H54 (cell line): ENCODE data around the gene BCAN.

Experiments used
- DNase-seq: peaks from one replicate; pipeline ENCODE4 v3.0.0; 2011; ENCODE audit warnings: low spot score, mixed read lengths; ENCODE audit not compliant: insufficient read length
- FAIRE-seq: peaks from 3 replicates; lab custom pipeline; 2011; peaks lifted over from hg19 to GRCh38; lab: Jason Lieb, UNC
- POLR2A ChIP-seq: IDR thresholded peaks from 2 replicates; pipeline ENCODE4 v1.6.1; 2011; ENCODE audit warnings: low read depth, mild to moderate bottlenecking, low read length

Gene BCAN

DNA sequence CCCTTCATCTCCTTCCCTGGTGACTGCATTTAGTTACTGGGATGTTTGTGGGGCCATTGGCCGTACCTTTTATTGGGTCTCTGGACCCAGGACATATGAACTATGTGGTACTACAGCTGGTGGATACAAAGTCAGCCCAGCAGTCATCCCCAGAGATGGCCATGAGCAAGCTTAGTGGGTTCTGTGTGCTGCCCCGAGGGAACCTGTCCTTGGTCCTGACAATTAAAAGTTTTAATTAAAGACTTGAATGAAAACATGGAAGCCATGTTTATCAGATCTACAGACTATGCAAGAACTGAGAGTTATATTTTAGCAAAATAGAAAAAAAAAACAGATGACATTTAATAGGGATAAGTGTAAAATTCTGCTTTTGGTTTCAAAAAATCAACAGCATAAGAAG lies 38.1 kb downstream of the BCAN start:
- no peak for DNase-seq
- no peak for FAIRE-seq

DNA sequence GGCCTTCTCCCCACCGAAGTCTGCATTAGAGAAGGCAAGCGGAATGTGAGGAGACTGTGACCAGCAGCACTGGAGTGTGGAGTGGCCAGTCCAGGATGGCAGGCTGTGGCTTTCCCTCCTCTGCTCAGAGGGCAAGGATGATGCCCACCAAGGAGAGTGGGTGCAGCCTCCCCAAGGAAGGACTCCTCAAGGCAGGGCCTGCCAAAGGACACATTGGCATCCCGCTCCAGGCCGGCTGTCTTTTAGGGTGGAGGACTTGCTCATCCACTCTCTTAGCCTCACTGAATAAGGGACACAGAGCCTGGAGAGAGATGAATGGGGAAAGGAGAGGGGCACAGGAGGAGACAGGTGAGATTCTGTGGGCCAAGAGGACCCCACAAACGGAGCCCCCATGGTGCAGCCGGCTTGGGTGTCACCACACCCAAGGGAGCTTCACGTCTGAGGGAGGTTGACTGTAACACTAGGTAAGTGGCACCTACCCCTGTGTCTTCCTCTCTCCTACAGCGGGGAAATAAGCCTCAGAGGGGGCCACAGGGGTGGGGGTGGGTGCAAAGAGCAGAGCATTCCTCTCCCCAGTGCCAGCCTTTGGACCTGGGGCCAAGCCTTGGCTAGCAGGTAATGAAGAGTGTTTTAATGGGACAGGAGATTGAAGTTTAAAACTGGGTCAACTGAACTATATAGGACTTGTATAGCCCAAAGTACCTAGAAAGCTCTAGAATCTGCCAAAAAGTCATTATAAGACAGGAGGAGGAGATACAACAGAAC lies 39.5 kb downstream of the BCAN start:
- DNase-seq (no peak), FAIRE-seq (no peak)
- TF ChIP-seq POLR2A: no peak

More for the DNA sequence above, 38.1 kb downstream of the BCAN start:
- TF ChIP-seq POLR2A: no peak

DNA sequence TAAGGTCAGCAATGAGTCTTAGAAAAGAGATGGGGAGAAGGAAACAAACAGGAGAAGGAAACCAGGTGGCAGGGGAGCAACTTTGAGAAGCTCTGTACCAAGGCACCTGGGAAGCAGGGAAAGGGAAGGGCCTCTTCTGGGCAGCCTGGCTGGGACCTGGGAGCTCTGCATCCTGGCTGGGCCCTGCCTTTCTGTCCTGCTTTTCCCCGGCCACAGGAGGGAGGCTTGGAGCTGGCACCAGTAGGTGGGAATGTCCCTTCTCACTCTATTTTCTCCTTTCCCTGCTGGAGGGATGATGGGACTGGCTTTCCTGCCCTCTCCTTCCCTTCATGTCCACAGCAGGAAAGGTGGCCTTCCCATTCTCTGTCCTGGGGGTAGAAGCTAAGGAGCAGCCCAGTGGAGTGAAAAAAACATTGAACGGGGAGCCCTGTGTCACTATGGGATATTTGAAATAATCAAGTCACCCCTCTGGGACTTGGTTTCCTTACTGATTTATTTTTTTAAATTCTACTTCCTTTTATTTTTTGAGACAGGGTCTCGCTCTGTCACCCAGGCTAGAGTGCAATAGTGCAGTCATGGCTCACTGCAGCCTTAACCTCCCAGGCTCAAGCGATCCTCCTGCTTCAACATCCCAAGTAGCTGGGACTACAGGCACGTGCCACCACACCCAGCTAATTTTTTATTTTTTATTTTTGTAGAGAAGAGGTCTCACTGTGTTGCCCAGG lies 40.4 kb downstream of the BCAN start:
- FAIRE-seq: no peak
- no peak for TF ChIP-seq POLR2A
- DNase-seq: no peak

DNA sequence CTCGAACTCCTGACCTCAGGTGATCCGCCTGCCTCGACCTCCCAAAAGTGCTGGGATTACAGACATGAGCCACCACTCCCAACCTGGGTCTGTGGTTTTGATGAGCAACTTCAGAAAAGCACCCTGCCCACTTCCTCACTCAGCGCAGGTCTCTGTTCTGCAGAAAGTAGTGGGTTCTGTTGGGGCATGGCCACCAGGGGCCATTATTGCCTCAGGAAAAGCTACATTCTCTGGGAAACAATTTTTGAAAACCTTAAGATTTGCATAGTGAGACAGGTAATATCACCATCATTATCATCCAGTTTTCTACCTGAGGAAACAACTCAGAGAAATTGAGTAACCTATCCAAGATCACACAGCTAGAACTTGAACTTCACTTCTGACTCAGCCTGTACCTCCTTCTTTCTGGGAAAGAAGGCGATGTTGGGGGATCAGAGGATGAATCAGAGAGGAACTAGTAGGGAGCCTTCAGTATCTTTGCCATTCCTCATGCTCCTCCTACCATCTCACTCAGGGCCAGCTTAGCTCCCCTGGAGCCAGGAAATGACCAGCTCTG lies 42.4 kb downstream of the BCAN start:
- no peak for TF ChIP-seq POLR2A
- peak; percentile 53 for FAIRE-seq
- peak; percentile 96 for DNase-seq

DNA sequence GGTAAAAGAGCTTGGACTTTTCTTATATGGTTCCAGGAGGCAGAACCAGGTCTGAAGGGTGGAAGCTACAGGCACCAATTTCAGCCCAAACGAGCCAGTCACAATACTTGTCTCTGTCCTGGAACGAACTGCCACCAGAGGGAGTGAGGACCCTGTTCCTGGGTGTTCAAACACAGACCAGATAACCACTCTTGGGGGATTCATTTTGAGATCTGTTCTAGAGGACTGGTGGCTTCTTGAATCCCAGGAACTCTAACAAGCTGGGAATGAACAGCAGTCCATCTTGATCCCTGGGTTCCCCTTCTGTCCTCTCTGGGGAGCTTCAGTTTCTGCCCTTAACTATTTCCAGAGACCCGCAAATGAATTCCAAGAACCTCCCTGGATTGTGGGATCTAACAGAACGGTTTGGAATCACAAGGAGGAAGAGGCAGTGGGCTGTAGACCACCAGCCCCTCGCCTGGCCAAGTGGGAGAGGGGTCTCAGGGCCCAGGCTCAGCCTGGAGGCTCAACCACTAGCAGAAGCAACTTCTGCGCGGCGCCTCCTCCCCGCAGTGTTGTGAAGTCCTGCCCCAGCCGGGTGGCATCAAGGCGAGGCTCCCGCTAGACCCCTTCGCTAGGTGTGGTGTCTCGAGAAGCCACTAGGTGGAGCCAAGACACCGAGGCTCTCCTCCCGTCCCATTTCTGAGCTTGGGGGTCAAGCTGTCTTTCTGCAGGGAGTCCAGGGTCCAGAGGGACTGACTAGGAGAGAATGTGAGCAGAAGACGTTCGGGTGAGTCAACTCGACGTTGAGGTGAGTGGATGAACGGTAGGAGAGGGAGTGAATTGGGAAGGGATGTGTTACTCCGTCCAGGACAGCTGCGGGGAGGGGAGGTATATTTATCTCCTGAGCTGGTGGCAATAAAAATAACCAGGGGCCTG lies 47.4 kb downstream of the BCAN start:
- DNase-seq: peak; percentile 75
- TF ChIP-seq POLR2A: no peak
- no peak for FAIRE-seq

DNA sequence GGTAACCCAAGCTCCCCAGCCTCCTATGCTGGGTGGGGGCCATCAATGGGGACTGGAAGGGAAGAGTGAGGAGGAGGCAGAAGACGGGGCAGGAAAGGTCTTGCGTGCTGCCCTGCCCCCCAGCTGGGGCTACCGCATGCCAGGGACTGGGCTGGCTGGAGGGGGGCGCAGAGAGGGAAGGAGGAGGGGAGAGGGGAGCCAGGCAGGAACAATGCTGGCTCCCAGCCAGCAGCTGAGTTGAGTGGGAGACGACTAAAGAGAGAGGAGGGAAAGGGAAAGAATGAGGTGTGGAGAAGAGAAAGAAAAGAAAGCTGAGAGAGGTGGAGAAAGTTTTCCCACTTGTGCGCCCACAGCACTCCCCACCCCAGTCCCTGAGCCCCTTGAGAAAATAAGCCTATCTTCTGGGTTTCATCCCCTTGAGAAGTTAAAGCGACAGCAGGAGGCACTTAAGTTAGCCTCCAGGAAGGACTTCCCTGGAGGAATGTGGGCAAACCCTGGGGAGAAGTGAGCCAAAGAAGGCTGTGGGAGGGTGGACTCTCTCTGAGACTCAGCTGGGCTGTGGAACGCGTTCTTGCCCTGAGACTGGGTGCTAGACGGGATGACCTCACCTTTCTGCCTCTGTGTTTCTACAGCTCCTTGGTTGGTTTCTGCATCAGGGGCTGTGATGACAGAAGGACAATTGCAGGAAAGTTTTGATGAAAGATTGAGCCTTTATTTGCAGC lies 48.2 kb downstream of the BCAN start:
- no peak for TF ChIP-seq POLR2A
- FAIRE-seq (no peak), DNase-seq (no peak)

DNA sequence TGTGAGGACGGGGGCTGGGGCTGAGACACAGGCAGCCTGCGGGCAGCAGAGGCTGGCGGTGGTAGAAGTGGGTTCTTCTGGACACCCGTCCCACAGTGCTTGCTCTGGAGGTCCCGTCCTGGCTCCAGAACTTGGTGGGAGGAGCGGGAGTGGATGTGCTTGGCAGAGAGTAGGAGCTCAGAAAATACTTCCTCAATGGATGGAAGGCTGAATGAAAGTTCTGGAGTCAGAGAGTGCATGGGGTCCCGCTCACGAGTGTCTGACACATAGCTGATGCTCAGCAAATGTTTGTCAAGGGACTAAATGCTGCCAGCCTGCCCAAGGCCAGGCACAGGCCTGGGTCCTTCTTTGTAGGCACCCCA lies 48.7 kb downstream of the BCAN start:
- DNase-seq (no peak), FAIRE-seq (no peak)
- TF ChIP-seq POLR2A: no peak

DNA sequence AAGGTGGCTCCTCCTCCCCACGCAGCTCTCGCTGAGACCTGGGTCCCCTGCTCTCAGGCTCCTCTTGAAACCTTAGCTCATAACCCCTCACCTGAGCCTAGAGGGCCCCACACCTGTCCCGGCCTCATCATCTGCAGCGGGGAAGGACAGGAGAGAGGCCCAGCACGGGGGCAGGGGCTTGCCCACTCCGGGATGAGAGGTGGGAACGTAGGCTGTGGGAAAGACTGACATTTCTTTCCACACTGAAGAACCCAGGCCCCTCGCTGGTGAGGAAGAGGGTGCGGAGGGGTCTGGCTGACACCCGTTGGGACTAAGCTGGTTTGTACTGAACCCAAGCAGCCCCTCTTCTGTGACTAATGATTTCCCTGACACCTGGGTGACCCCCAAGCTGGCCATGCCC lies 49.3 kb downstream of the BCAN start:
- TF ChIP-seq POLR2A: no peak
- FAIRE-seq: no peak
- DNase-seq: no peak

DNA sequence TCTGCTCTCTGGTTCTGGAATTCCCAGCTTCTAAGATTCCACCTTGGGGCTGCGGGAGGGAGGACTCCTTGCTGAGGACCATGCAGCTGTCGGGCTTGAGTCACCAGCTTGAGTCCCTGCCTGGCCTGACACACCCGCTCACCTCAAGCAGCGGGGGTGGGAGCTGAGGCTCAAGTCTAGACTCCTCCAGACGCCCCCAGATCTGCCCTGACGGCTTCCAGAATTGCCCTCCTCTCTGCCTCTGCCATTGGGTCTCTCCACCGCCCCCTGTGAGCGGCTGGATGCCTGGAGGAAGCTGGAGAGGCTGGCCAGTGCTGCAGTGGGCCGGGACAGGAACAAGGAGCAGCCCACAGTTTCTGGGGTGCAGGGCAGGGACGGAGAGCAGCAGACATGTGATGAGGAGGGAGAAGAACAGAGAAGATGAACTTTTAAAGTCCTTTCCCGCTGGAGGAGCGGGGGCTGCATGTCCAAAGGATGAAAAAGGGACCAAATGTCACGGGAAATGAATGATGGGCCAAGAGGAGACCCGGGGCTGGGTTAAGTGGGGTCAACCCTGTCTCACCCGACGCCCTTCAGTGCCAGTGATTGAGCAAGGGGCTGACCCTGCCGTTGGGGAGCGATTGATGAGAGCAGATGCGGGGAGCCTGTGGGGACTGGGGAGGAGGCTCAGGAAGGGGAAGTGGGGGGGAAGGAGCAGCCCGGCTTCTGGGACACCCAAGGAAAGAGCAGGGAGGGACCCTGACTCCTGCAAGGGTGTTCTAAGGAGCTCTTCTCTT lies 49.9 kb downstream of the BCAN start:
- FAIRE-seq (no peak), DNase-seq (no peak)
- no peak for TF ChIP-seq POLR2A

DNA sequence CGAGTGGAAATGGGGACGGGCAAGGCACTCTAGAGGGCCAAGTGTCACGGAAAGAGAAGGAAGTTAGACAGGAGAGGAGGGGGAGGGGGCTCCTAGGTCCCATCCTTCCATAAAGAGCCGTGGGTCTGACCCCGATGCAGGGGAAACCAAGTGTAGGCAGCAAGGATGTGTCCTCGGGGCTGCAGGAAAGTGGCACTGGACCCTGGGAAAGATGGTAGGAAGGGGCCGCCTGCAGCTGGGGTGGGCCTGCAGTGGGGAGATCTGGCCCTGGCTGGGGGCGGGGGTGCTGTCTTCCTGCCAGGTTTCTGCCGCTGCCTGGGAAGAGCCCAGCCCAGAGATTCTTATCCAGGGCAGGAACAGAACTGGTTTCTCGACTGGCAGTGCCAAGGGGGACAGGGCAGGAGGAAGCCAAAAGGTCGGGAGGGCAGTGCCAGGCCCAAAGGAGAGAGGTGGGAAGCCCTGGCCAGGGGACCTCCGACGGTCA lies 50.6 kb downstream of the BCAN start:
- TF ChIP-seq POLR2A: no peak
- no peak for FAIRE-seq
- no peak for DNase-seq

DNA sequence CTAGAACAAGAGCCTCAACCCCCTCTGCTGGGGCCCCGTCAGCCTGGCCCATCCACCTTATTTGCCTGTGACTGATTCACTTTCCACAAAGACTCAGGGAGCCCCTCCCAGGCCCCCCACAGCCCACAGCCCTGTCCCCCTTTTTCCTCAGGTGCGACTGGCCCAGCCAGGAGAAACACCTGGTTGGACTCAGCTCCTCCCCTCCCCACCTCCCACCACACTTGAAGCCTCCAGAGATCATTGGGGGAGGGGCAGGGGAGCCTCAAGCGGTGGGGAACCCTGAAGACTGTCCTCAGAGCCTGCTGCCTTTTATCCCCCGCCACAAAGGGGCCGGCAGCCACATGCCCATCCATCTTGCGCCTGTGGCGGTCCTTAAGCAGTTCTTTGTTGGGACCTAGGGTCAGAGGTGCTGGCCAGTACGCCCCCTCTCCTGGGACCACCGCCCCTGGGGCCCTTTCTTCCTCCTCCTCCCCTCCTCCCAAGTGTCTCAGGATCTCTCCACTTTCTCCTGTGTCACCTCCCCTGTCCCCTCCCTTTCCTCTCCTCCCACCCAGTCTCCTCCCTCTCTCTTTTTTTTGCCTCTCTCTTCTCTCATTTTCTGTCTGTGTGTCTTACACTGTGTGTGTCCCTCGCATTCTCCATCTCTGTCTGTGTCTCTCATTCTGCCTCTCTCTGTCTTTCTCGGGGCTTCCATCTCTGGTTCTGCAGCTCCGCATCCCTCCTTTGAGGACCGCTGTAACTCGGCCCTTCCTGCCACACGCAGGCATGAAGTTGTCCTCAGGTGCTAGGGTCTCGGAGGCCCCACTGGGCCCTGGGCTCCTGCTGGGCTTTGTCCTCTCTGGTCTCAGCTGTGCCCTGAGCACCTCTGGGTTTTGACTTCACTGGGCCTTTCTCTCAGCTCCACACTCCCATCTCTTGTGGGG lies 51.3 kb downstream of the BCAN start:
- TF ChIP-seq POLR2A: no peak
- FAIRE-seq (no peak), DNase-seq (no peak)
